ENCODE data around the gene SCAMP3.

SCAMP3 gene

DNA sequence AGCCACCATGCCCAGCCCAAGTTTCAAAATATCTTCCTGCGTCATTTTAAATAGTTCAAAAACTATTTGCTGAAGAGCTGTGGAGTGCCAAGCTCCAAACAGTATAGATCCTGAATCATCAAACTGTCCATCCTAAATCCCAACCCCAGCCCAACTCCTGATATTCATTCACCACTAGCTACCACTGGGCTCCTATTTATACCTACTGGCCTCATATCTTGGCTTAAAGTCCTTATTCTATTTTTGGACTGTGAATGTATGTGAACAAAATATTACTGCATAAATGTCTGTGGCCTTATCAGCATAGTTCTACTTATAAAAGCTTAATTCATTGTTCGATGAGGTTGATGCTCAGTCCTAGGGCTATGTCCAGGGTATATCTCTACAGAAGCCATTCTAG is 5.2 kb upstream of the SCAMP3 start:
- H3K27me3 ChIP-seq (ENCODE audit: insufficient read depth, low read length), result no peaks in the 10 kb centered on the region
- no peak overlapping the region for H2AK5ac ChIP-seq (ENCODE audit: low read length)
- H2AFZ ChIP-seq (ENCODE audit: insufficient read depth, low read length, poor library complexity), result no peak overlapping the region
- no peak overlapping the region for H3K14ac ChIP-seq (ENCODE audit: low read length)
- no peak overlapping the region for H3K4ac ChIP-seq (ENCODE audit: low read depth, low read length)
- H3K23ac ChIP-seq (ENCODE audit: low read length), result no peak overlapping the region
- no peak overlapping the region for H3K4me2 ChIP-seq (ENCODE audit: low read length)
- no CpG with 5 or more reads among the region's 2 CpGs for WGBS (ENCODE audit: extremely low coverage, insufficient coverage, insufficient read length)
- no peak overlapping the region for H4K8ac ChIP-seq (ENCODE audit: low read depth, low read length)
- H3K4me1 ChIP-seq (ENCODE audit: control insufficient read depth in 1 of 2, insufficient read depth in 2 of 2, low read length in 2 of 2), result peaks cover 0 to under 1% of the 10 kb centered on the region in 2 experiments
- H3K79me1 ChIP-seq (ENCODE audit: low read length), result no peaks in the 10 kb centered on the region
- no peak overlapping the region for H2BK120ac ChIP-seq (ENCODE audit: insufficient read depth, low read length, poor library complexity)
- H3K9ac ChIP-seq (ENCODE audit: low read length), result no peak overlapping the region
- no peak for DNase-seq
- no peaks in the 10 kb centered on the region for H3K79me2 ChIP-seq (ENCODE audit: control insufficient read depth, insufficient read depth, low read length, poor library complexity)
- H3K18ac ChIP-seq (ENCODE audit: low read length), result no peak overlapping the region
- no peak overlapping the region for H2BK12ac ChIP-seq (ENCODE audit: low read length)
- H2BK5ac ChIP-seq (ENCODE audit: low read depth, low read length, poor library complexity), result no peak overlapping the region
- H3K4me3 ChIP-seq (ENCODE audit: low read depth, low read length), result no peak overlapping the region
- no peaks in the 10 kb centered on the region for H3K9me3 ChIP-seq (ENCODE audit: insufficient read depth, low read depth, low read length)
- H3K36me3 ChIP-seq (ENCODE audit: control insufficient read depth in 1 of 2, insufficient read depth in 2 of 2, low read length in 2 of 2), result peaks cover 51 to 71% of the 10 kb centered on the region in 2 experiments
- no peak overlapping the region for H4K91ac ChIP-seq (ENCODE audit: low read depth, low read length)
- no peak overlapping the region for H3K27ac ChIP-seq (ENCODE audit: low read depth, low read length)
- no peak overlapping the region for H4K12ac ChIP-seq (ENCODE audit: low read depth, low read length)

DNA sequence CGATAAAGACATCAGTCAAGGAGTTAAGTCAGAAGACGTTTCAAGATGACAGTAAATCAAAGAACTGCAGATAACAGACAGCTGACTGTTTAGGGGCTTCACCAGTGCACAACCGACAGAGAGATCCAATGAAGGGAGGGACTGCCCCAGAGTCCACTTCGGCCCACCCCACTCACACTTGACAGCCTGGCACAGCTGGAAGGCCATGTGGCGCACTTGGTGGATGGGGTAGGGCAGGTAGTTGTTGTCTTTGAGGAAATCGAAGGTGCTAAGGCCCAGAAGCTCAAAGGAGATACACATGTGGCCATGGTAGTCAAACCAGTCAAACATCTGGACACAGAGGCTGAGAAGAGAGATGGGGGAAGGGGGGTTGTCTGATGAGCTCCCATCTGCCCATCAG is 4.4 kb upstream of the SCAMP3 start:
- no peak overlapping the region for H4K12ac ChIP-seq (ENCODE audit: low read depth, low read length)
- H2AK5ac ChIP-seq (ENCODE audit: low read length), result no peak overlapping the region
- H3K36me3 ChIP-seq (ENCODE audit: control insufficient read depth in 1 of 2, insufficient read depth in 2 of 2, low read length in 2 of 2), result peaks cover 51 to 71% of the 10 kb centered on the region in 2 experiments
- peaks cover 5% of the 10 kb centered on the region for H3K79me2 ChIP-seq (ENCODE audit: control insufficient read depth, insufficient read depth, low read length, poor library complexity)
- no peak overlapping the region for H3K4me2 ChIP-seq (ENCODE audit: low read length)
- no peak overlapping the region for H2AFZ ChIP-seq (ENCODE audit: insufficient read depth, low read length, poor library complexity)
- H3K4me3 ChIP-seq (ENCODE audit: low read depth, low read length), result no peak overlapping the region
- H4K91ac ChIP-seq (ENCODE audit: low read depth, low read length), result no peak overlapping the region
- no peak overlapping the region for H2BK120ac ChIP-seq (ENCODE audit: insufficient read depth, low read length, poor library complexity)
- no peak overlapping the region for H3K4ac ChIP-seq (ENCODE audit: low read depth, low read length)
- peaks cover 1 to 2% of the 10 kb centered on the region in 2 experiments for H3K4me1 ChIP-seq (ENCODE audit: control insufficient read depth in 1 of 2, insufficient read depth in 2 of 2, low read length in 2 of 2)
- H3K79me1 ChIP-seq (ENCODE audit: low read length), result peaks cover 5% of the 10 kb centered on the region
- no peak overlapping the region for H2BK12ac ChIP-seq (ENCODE audit: low read length)
- no peak overlapping the region for H3K9ac ChIP-seq (ENCODE audit: low read length)
- no peak overlapping the region for H3K27ac ChIP-seq (ENCODE audit: low read depth, low read length)
- H3K23ac ChIP-seq (ENCODE audit: low read length), result no peak overlapping the region
- H4K8ac ChIP-seq (ENCODE audit: low read depth, low read length), result no peak overlapping the region
- no peak overlapping the region for H3K14ac ChIP-seq (ENCODE audit: low read length)
- H3K27me3 ChIP-seq (ENCODE audit: insufficient read depth, low read length), result no peaks in the 10 kb centered on the region
- H3K9me3 ChIP-seq (ENCODE audit: insufficient read depth, low read depth, low read length), result no peaks in the 10 kb centered on the region
- no peak for DNase-seq
- no CpG with 5 or more reads among the region's 6 CpGs for WGBS (ENCODE audit: extremely low coverage, insufficient coverage, insufficient read length)
- H3K18ac ChIP-seq (ENCODE audit: low read length), result no peak overlapping the region
- no peak overlapping the region for H2BK5ac ChIP-seq (ENCODE audit: low read depth, low read length, poor library complexity)

DNA sequence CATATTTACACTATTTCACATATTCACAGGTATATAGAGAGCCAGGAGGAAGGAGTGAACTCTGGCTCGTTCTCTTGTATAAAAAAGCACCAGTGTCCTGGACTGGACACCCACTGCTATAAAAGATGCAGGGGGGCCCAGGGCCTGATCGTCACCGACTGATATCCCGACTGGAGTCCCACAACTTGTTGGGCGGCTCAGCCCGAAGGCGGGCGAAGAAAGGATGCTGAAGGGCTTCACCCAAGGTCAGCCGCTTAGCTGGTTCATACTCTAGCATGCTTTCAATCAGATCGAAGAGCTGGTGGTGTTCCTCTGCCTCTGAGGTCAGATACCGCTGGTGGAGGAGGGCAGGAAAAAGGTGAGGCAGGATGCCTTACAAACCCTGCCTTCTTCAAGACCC is 907 bp upstream of the SCAMP3 start:
- no peak overlapping the region for H4K12ac ChIP-seq (ENCODE audit: low read depth, low read length)
- H2BK120ac ChIP-seq (ENCODE audit: insufficient read depth, low read length, poor library complexity), result no peak overlapping the region
- no peak overlapping the region for H3K4me3 ChIP-seq (ENCODE audit: low read depth, low read length)
- no CpG with 5 or more reads among the region's 11 CpGs for WGBS (ENCODE audit: extremely low coverage, insufficient coverage, insufficient read length)
- no peak overlapping the region for H3K9ac ChIP-seq (ENCODE audit: low read length)
- H3K4me2 ChIP-seq (ENCODE audit: low read length), result no peak overlapping the region
- H3K14ac ChIP-seq (ENCODE audit: low read length), result no peak overlapping the region
- peaks cover 7% of the 10 kb centered on the region for H3K79me2 ChIP-seq (ENCODE audit: control insufficient read depth, insufficient read depth, low read length, poor library complexity)
- no peak overlapping the region for H2BK5ac ChIP-seq (ENCODE audit: low read depth, low read length, poor library complexity)
- no peak overlapping the region for H3K27ac ChIP-seq (ENCODE audit: low read depth, low read length)
- H3K18ac ChIP-seq (ENCODE audit: low read length), result no peak overlapping the region
- H4K91ac ChIP-seq (ENCODE audit: low read depth, low read length), result no peak overlapping the region
- no peaks in the 10 kb centered on the region for H3K27me3 ChIP-seq (ENCODE audit: insufficient read depth, low read length)
- no peak overlapping the region for H2AFZ ChIP-seq (ENCODE audit: insufficient read depth, low read length, poor library complexity)
- H2AK5ac ChIP-seq (ENCODE audit: low read length), result no peak overlapping the region
- no peak for DNase-seq
- peaks cover 40 to 52% of the 10 kb centered on the region in 2 experiments for H3K36me3 ChIP-seq (ENCODE audit: control insufficient read depth in 1 of 2, insufficient read depth in 2 of 2, low read length in 2 of 2)
- peaks cover 5 to 9% of the 10 kb centered on the region in 2 experiments for H3K4me1 ChIP-seq (ENCODE audit: control insufficient read depth in 1 of 2, insufficient read depth in 2 of 2, low read length in 2 of 2)
- peak overlapping the region; percentile 49 for H4K8ac ChIP-seq (ENCODE audit: low read depth, low read length)
- H3K23ac ChIP-seq (ENCODE audit: low read length), result no peak overlapping the region
- H3K79me1 ChIP-seq (ENCODE audit: low read length), result peaks cover 5% of the 10 kb centered on the region
- H3K9me3 ChIP-seq (ENCODE audit: insufficient read depth, low read depth, low read length), result no peaks in the 10 kb centered on the region
- H3K4ac ChIP-seq (ENCODE audit: low read depth, low read length), result no peak overlapping the region
- H2BK12ac ChIP-seq (ENCODE audit: low read length), result no peak overlapping the region

DNA sequence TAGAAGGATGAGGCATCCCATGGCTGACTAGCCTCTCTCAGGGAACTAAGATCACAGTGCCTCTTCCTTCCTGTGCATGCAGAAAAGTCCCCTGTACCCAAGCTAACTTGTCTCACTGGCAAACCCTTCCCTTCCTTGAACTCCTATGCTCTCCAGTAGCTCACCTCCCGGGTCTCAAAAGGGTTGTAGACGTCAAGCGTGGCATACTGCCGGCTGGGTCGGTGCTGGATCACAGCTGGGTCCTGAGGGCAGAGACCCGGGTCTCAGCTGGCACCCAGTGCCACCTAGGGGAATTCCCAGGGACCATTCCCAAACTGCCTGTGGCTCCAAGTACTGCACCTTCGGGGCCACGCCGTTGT is 688 bp downstream of the SCAMP3 start:
- peak overlapping the region; percentile 58 for H4K91ac ChIP-seq (ENCODE audit: low read depth, low read length)
- peak overlapping the region; percentile 76 for H3K4ac ChIP-seq (ENCODE audit: low read depth, low read length)
- no CpG with 5 or more reads among the region's 9 CpGs for WGBS (ENCODE audit: extremely low coverage, insufficient coverage, insufficient read length)
- peak overlapping the region; percentile 65 for H4K12ac ChIP-seq (ENCODE audit: low read depth, low read length)
- no peak for DNase-seq
- H2AFZ ChIP-seq (ENCODE audit: insufficient read depth, low read length, poor library complexity), result peak overlapping the region; percentile 65
- peaks cover 35 to 48% of the 10 kb centered on the region in 2 experiments for H3K36me3 ChIP-seq (ENCODE audit: control insufficient read depth in 1 of 2, insufficient read depth in 2 of 2, low read length in 2 of 2)
- H3K27me3 ChIP-seq (ENCODE audit: insufficient read depth, low read length), result no peaks in the 10 kb centered on the region
- H2AK5ac ChIP-seq (ENCODE audit: low read length), result peak overlapping the region; percentile 31
- H3K4me1 ChIP-seq (ENCODE audit: control insufficient read depth in 1 of 2, insufficient read depth in 2 of 2, low read length in 2 of 2), result peaks cover 5 to 9% of the 10 kb centered on the region in 2 experiments
- H3K79me1 ChIP-seq (ENCODE audit: low read length), result peaks cover 5% of the 10 kb centered on the region
- H3K4me3 ChIP-seq (ENCODE audit: low read depth, low read length), result peak overlapping the region; percentile 80
- H3K79me2 ChIP-seq (ENCODE audit: control insufficient read depth, insufficient read depth, low read length, poor library complexity), result peaks cover 7% of the 10 kb centered on the region
- H3K9me3 ChIP-seq (ENCODE audit: insufficient read depth, low read depth, low read length), result no peaks in the 10 kb centered on the region
- H4K8ac ChIP-seq (ENCODE audit: low read depth, low read length), result peak overlapping the region; percentile 72
- peak overlapping the region; percentile 80 for H3K9ac ChIP-seq (ENCODE audit: low read length)
- H2BK120ac ChIP-seq (ENCODE audit: insufficient read depth, low read length, poor library complexity), result peak overlapping the region; percentile 29
- peak overlapping the region; percentile 47 for H3K14ac ChIP-seq (ENCODE audit: low read length)
- H3K27ac ChIP-seq (ENCODE audit: low read depth, low read length), result no peak overlapping the region
- no peak overlapping the region for H2BK5ac ChIP-seq (ENCODE audit: low read depth, low read length, poor library complexity)
- no peak overlapping the region for H2BK12ac ChIP-seq (ENCODE audit: low read length)
- H3K23ac ChIP-seq (ENCODE audit: low read length), result no peak overlapping the region
- peak overlapping the region; percentile 86 for H3K4me2 ChIP-seq (ENCODE audit: low read length)
- H3K18ac ChIP-seq (ENCODE audit: low read length), result peak overlapping the region; percentile 33

Measured in trophoblast cell (in vitro differentiated cells and primary cell).